Bronchial epithelial cell (primary cell): Measurements from ENCODE around the gene TSC22D2. TPM values are rescaled to one million over a fixed set of nuclear protein-coding genes. Genes with fewer than 3 reads are reported as not detected.

Source experiments
- DNase-seq: peaks from one replicate; pipeline ENCODE4 v3.0.0-alpha.2; 2010; ENCODE audit warnings: low read depth
- FAIRE-seq: peaks from 2 replicates; lab custom pipeline; 2011; peaks lifted over from hg19 to GRCh38; lab: Jason Lieb, UNC
- H3K27me3 ChIP-seq: 2 replicates; pipeline ENCODE4 v1.5.1; 2011; ENCODE audit warnings: low read length; ENCODE audit not compliant: control insufficient read depth, insufficient read depth
- H3K36me3 ChIP-seq: 2 replicates; pipeline ENCODE4 v1.5.1; 2011; ENCODE audit warnings: low read length; ENCODE audit not compliant: control insufficient read depth, insufficient read depth
- H3K4me3 ChIP-seq: 2 replicates; pipeline ENCODE4 v1.5.1; 2011; ENCODE audit warnings: mild to moderate bottlenecking, low read depth, low read length, control low read depth
- total RNA-seq: library from RNA; depleted of rRNA; stranded (reverse); fragments of >200 nt; gene quantifications from 2 replicates; pipeline ENCODE4 v1.2.1, GENCODE V29; 2014
- TF ChIP-seq, protein P1 (sequence below): IDR thresholded peaks from 2 replicates; pipeline ENCODE4 v1.5.1; 2011; ENCODE audit warnings: mild to moderate bottlenecking, moderate library complexity, low read length, control low read depth, inconsistent platforms; ENCODE audit not compliant: insufficient read depth, severe bottlenecking

Gene TSC22D2
- total RNA-seq, 1 donor from 2014 or later, result 5.0 TPM

DNA sequence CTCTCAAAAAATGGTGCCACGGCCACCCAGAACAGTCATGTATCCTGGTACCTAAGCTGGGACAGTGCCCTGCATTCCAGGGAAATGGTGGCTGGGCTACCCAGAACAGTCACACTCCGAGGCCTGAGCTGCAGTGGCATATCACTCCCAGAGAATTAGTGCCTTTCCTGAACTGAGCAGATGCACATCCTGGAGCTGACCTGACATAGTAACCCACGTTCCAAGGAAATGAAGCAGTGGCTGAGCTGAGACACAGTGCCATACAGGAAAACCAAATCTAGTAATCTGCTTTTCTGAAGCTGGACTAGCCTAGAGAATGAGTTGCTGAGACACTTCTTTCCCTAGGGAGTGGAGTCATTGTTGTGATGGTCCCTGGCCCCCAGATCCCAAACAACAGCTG is 96.4 kb downstream of the TSC22D2 start:
- Histone ChIP-seq H3K4me3 (no peak overlapping the region), H3K36me3 (no peaks in the 10 kb centered on the region), H3K27me3 (no peaks in the 10 kb centered on the region)
- TF ChIP-seq, protein P1, sequence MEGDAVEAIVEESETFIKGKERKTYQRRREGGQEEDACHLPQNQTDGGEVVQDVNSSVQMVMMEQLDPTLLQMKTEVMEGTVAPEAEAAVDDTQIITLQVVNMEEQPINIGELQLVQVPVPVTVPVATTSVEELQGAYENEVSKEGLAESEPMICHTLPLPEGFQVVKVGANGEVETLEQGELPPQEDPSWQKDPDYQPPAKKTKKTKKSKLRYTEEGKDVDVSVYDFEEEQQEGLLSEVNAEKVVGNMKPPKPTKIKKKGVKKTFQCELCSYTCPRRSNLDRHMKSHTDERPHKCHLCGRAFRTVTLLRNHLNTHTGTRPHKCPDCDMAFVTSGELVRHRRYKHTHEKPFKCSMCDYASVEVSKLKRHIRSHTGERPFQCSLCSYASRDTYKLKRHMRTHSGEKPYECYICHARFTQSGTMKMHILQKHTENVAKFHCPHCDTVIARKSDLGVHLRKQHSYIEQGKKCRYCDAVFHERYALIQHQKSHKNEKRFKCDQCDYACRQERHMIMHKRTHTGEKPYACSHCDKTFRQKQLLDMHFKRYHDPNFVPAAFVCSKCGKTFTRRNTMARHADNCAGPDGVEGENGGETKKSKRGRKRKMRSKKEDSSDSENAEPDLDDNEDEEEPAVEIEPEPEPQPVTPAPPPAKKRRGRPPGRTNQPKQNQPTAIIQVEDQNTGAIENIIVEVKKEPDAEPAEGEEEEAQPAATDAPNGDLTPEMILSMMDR, result no peak
- DNase-seq, result no peak
- FAIRE-seq, result no peak

DNA sequence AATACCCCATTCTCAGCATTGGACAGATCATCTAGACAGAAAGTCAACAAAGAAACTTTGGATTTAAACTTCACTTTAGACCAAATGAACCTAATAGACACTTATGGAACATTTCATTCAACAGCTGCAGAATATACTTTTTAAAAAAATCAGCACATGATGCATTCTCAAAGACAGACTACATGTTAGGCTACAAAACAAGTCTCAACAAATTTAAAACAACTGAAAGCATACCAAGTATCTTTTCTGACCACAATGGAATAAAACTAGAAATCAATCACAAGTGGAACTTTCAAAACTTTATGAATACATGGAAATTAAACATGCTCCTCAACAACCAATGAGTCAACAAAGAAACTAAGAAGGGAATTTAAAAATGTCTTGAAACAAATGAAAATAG is 100.3 kb downstream of the TSC22D2 start:
- FAIRE-seq (no peak), DNase-seq (peak; percentile 67)

DNA sequence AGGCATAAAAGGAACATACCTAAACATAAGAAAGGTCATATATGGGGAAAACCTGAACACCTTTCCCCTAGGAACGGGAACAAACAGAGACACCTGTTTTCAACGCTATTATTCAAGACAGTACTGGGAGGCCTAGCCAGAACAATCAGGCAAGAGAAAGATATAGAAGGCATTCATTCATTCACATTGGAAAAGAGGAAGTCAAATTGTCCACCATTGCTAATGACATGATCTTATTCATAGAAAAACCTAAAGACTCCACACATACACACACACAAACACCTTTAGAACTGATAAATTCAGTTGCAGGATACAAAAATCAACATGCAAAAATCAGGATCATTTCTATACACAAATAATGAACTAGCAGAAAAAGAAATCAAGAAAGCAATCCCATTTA is 101.7 kb downstream of the TSC22D2 start:
- TF ChIP-seq, protein P1, result no peak
- Histone ChIP-seq H3K27me3 (no peaks in the 10 kb centered on the region), H3K4me3 (no peak overlapping the region), H3K36me3 (no peaks in the 10 kb centered on the region)
- FAIRE-seq, result no peak
- DNase-seq, result no peak

More for the DNA sequence above, 100.3 kb downstream of the TSC22D2 start:
- no peaks in the 10 kb centered on the region for H3K27me3 ChIP-seq
- no peaks in the 10 kb centered on the region for H3K36me3 ChIP-seq
- TF ChIP-seq, protein P1, result no peak
- H3K4me3 ChIP-seq, result no peak overlapping the region

DNA sequence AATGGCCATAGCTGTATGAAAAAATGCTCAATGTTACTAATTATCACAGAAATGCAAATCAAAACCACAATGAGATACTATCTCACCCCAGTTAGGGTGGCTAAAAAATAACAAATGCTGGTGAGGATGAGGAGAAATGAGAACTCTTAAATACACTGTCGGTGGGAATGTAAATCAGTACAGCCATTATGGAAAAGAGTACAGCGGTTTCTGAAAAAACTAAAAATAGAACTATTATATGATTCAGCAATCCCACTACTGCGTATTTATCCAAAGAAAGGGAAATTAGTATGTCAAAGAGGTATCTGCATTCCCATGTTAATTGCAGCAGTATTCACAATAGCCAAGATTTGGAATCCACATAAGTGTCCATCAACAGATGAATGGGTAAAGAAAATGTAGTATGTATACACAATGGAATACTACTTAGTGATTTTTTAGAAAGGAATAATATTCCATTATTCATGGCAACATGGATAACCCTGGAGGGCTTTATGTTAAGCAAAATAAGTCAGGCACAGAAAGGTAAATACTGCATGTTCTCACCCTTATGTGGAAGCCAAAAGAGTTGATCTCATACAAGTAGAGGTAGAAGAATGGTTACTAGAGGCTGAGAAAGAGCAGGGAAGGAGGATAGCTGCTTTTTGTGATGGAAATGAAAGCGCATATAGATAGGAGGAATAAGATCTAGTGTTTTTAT is 103.2 kb downstream of the TSC22D2 start:
- no peak overlapping the region for H3K4me3 ChIP-seq
- TF ChIP-seq, protein P1, result no peak
- DNase-seq, result no peak
- no peaks in the 10 kb centered on the region for H3K27me3 ChIP-seq
- H3K36me3 ChIP-seq, result no peaks in the 10 kb centered on the region
- FAIRE-seq, result no peak

DNA sequence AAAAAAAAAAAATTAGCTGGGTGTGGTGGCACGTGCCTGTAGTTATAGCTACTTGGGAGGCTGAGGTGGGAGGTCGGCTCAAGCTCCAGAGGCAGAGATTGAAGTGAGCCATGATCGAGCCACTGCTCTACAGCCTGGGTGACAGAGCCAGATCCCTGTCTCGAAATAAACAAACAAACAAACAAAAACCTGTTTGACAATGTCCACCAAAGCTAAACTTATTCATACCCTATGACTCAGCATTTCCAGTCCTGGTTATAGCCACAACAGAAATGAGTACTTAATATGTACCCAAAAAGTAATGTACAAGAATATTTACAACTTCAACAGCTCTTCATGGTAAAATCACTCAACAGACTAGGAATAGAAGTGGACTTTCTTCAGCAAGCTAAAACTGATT is 107.1 kb downstream of the TSC22D2 start:
- DNase-seq, result peak; percentile 77
- FAIRE-seq, result no peak
- Histone ChIP-seq H3K27me3 (no peaks in the 10 kb centered on the region), H3K36me3 (no peaks in the 10 kb centered on the region), H3K4me3 (no peak overlapping the region)
- TF ChIP-seq, protein P1, result no peak

Other genes starting within 250 kb of the TSC22D2 start
- gene SERP1, start 138.2 kb downstream of the TSC22D2 start, total RNA-seq, result 222 and 255 TPM in 2 replicates
- 88.8 and 222 TPM in 2 replicates for gene EIF2A, start 138.5 kb downstream of the TSC22D2 start, total RNA-seq
- gene SELENOT, start 195.0 kb downstream of the TSC22D2 start, total RNA-seq, result 108 and 167 TPM in 2 replicates